ENCODE results near the gene INIP. TPM values are rescaled to one million over a fixed set of nuclear protein-coding genes. Genes with fewer than 3 reads are reported as not detected.

Gene INIP
- total and polyA plus RNA-seq, 9 of the 15 experiments (the other 6 are each of a cell fraction or from before 2014, with no cell fraction given) = 11.9 to 87.9 (median 37.3) TPM

DNA sequence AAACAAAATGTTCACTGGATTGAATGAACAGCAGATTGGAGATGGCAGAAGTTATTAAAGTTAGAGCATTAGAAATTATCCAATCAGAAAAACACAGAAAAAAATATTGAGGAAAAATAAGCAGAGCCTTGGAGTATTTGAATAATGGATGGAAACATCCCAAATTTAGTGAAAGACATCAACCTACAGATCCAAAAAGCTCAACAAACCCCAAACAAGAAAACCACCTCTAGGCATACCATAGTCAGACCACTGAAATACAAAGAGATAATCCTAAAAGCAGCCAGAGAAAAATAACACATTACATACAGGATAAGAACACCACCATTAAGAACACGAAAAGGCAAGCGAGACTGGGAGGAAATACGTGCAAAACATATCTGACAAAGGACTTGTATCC lies 5.2 kb downstream of the INIP start:
- ChIA-PET POLR2A (interaction anchor here (0.7 to 1.4 kb wide), 3 partner anchors 31 to 333 kb away, joined by 3 read pairs; partner anchors contain the start of gene HSDL2), CTCF (ENCODE audit: low intra/inter-chr PET ratio) (no interaction called here)
- Histone ChIP-seq H3K79me2 (ENCODE audit: control insufficient read depth, insufficient read depth, low read length) (peaks cover 88% of the 10 kb centered on the region), H3K4me3 (no peak overlapping the region), H3K27me3 (ENCODE audit: control insufficient read depth in 2 of 2, insufficient read depth in 2 of 2, low read length in 2 of 2) (no peaks in the 10 kb centered on the region), H3K9me3 (replicated peaks; ENCODE audit: control insufficient read depth, insufficient read depth, low read depth, low read length) (0 out of 2 replicates have a peak, but pooled peaks cover 2% of the 10 kb centered on the region), H3K4me2 (ENCODE audit: insufficient read depth, low read length) (no peak overlapping the region), H3K36me3 (ENCODE audit: control insufficient read depth, insufficient read depth, low read length) (peaks cover 48% of the 10 kb centered on the region), H4K20me1 (replicated peaks; ENCODE audit: control insufficient read depth, insufficient read depth, low read length) (no peaks in the 10 kb centered on the region; the same call in 1 of the 2 replicates), H3K27ac (ENCODE audit: extremely low read depth, low read depth, low read length) (no peak overlapping the region), H3K9ac (ENCODE audit: insufficient read depth in 1 of 2, low read depth in 2 of 2, low read length in 2 of 2) (no peak overlapping the region), H3K9me1 (ENCODE audit: control insufficient read depth, insufficient read depth, low read length) (no peaks in the 10 kb centered on the region), H2AFZ (ENCODE audit: low read depth, low read length) (no peak overlapping the region), H3K4me1 (replicated peaks in 1 of 2; ENCODE audit: control insufficient read depth in 2 of 2, insufficient read depth in 2 of 2, low read length in 2 of 2) (peaks cover 0 to 6% of the 10 kb centered on the region in 2 experiments; a peak in 2 of 5 replicates)
- in situ Hi-C loops (cut with MboI) = no loop called here
- ATAC-seq (no peak), DNase-seq (ENCODE audit: extremely low read depth in 1 of 4, low spot score in 3 of 4) (no peak), FAIRE-seq (peak; percentile 15)
- 100% methylated on average over 3 of the region's 3 CpGs for WGBS (ENCODE audit: insufficient coverage, low coverage, missing lambda C conversion rate)
- intact Hi-C loops (cut with micrococcal nuclease) = loop anchor here (5.0 to 10.0 kb wide), 3 partner anchors 208 to 628 kb away; partner anchors contain the start of gene HSDL2
- no peak for TF ChIP-seq ZEB2 (IDR thresholded peaks at IDR 0.05)
- TF ChIP-seq, protein P1, sequence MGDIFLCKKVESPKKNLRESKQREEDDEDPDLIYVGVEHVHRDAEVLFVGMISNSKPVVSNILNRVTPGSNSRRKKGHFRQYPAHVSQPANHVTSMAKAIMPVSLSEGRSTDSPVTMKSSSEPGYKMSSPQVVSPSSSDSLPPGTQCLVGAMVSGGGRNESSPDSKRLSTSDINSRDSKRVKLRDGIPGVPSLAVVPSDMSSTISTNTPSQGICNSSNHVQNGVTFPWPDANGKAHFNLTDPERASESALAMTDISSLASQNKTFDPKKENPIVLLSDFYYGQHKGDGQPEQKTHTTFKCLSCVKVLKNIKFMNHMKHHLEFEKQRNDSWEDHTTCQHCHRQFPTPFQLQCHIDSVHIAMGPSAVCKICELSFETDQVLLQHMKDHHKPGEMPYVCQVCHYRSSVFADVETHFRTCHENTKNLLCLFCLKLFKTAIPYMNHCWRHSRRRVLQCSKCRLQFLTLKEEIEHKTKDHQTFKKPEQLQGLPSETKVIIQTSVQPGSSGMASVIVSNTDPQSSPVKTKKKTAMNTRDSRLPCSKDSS (IDR thresholded peaks at IDR 0.05; ENCODE audit: low read depth, partially characterized antibody) = peak; percentile 34
- 0 out of 2 replicates have a peak, but pooled peaks have one; percentile 28 for TF ChIP-seq ZNF445 (CRISPR knock-in tag; IDR thresholded peaks at IDR 0.05; ENCODE audit: low read depth)
- no TSS peak for BruUV-seq (replicated peaks)
